ENCODE measurements around the gene NOTCH1. TPM values are rescaled to one million over a fixed set of nuclear protein-coding genes. Genes with fewer than 3 reads are reported as not detected.
"Not testable (repeated sequence)": the region's sequence is repeated elsewhere in the genome, so short reads cannot be mapped to it uniquely, and the experiment has no call there.

NOTCH1 gene
- total RNA-seq, 1 experiment from 2014 or later, result 17.7 TPM

DNA sequence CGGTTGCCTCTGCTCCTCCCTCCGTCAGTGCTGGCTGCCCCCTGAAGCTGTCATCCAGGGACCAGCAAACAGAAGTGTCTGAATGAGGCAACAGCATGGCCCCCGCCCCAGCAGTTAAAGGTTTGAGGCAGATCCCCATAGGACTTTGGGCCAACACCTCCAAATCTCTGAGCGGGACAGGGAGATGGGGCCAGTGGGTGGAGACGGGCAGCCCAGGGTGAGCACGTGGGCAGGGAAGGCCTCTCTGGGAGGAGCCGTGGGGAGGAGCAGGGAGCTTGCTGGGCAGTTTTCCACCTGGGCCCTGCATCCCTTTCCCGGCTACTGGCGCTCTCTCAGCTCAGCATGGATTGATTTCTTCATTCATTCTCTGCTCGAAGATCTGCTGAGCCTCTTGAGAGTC, 39.1 kb upstream of the NOTCH1 start:
- intact Hi-C loops (cut with micrococcal nuclease; ENCODE audit: unreplicated experiment), result no loop called here
- DNase-seq, result no peak
- TF ChIP-seq, protein P1, sequence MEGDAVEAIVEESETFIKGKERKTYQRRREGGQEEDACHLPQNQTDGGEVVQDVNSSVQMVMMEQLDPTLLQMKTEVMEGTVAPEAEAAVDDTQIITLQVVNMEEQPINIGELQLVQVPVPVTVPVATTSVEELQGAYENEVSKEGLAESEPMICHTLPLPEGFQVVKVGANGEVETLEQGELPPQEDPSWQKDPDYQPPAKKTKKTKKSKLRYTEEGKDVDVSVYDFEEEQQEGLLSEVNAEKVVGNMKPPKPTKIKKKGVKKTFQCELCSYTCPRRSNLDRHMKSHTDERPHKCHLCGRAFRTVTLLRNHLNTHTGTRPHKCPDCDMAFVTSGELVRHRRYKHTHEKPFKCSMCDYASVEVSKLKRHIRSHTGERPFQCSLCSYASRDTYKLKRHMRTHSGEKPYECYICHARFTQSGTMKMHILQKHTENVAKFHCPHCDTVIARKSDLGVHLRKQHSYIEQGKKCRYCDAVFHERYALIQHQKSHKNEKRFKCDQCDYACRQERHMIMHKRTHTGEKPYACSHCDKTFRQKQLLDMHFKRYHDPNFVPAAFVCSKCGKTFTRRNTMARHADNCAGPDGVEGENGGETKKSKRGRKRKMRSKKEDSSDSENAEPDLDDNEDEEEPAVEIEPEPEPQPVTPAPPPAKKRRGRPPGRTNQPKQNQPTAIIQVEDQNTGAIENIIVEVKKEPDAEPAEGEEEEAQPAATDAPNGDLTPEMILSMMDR (IDR thresholded peaks at IDR 0.05; ENCODE audit: unreplicated experiment), result no peak
- Mint-ChIP-seq H3K4me3 (ENCODE audit: low read depth, unreplicated experiment) (no peak overlapping the region), H3K27ac (ENCODE audit: unreplicated experiment) (no peak overlapping the region), H3K27me3 (ENCODE audit: unreplicated experiment) (peaks cover 19% of the 10 kb centered on the region), H3K4me1 (ENCODE audit: low read depth, unreplicated experiment) (peaks cover 3% of the 10 kb centered on the region), H3K9me3 (ENCODE audit: low read depth, unreplicated experiment) (no peaks in the 10 kb centered on the region), H3K36me3 (ENCODE audit: insufficient read depth, unreplicated experiment) (no peaks in the 10 kb centered on the region)
- CTCF ChIA-PET, result no interaction called here
- BruUV-seq (replicated peaks), result no TSS peak

DNA sequence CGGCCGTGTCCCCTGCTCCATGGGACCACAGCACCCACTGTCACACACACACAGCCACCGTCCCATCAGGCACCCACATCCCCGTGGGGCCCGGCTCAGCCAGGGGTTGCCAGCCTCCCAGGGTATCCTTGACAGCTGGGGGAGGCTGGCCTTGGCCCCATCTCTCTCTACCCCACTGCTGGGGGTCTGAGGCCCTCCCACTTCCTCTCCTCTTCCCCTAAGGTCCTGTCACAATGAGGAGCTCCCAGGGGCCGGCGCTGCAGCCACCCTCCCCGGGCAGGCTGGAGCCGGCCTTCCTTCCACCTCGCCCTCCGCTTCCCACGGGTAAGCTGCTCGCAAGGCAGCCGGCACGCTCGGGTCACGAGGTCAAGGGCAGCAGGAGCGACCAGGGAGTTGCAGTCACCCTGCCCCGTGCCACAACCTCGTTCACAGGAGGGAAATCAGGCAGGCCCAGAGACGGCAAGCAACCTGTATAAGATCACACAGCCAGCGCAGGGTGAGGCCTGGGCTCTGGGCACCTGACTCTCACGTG, 38.6 kb upstream of the NOTCH1 start:
- peaks cover 8% of the 10 kb centered on the region for H3K4me1 Mint-ChIP-seq (ENCODE audit: low read depth, unreplicated experiment)
- no peak for DNase-seq
- H3K36me3 Mint-ChIP-seq (ENCODE audit: insufficient read depth, unreplicated experiment), result no peaks in the 10 kb centered on the region
- no peaks in the 10 kb centered on the region for H3K9me3 Mint-ChIP-seq (ENCODE audit: low read depth, unreplicated experiment)
- H3K27me3 Mint-ChIP-seq (ENCODE audit: unreplicated experiment), result peaks cover 19% of the 10 kb centered on the region
- intact Hi-C loops (cut with micrococcal nuclease; ENCODE audit: unreplicated experiment), result no loop called here
- TF ChIP-seq, protein P1 (IDR thresholded peaks at IDR 0.05; ENCODE audit: unreplicated experiment), result no peak
- BruUV-seq (replicated peaks), result no TSS peak
- no peak overlapping the region for H3K27ac Mint-ChIP-seq (ENCODE audit: unreplicated experiment)
- no peak overlapping the region for H3K4me3 Mint-ChIP-seq (ENCODE audit: low read depth, unreplicated experiment)
- CTCF ChIA-PET, result no interaction called here

DNA sequence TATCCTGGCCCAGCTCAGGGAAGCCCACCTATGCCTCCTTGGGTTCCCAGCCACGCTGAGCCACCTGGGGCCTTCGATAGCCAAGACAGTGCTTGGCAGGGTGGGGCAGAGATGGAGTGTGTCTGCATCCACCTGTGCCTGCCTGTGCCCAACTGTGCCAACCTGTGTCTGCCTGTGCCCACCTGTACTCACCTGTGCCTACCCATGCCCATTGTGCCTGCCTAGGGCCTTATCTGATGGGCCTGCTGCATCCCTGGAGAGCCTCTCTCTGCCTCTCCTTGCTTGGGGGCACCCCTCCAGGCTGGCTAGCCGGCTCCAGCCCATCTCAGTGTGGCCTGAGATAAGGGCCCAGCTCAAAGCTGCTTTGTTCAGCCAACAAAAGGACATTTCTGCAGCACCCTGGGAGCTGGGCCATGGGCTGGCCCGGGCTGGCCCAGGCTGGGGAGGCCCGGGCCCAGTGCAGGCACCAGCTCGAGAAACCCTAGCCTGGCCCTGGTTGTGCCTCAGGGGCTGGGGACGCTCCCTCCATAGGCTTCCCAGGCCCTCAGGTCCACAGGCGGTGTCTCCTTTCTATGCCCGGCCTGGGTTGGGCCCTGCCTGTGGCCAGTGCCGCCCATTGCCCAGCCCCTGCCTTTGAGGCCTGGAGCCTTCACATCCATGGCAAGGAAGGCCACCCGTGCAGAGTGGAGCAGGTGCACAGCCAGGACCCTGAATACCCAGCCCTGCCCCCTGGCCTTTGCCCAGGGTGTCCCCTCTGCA, 37.3 kb upstream of the NOTCH1 start:
- H3K4me1 Mint-ChIP-seq (ENCODE audit: low read depth, unreplicated experiment), result peaks cover 14% of the 10 kb centered on the region
- TF ChIP-seq, protein P1 (IDR thresholded peaks at IDR 0.05; ENCODE audit: unreplicated experiment), result no peak
- no peak overlapping the region for H3K4me3 Mint-ChIP-seq (ENCODE audit: low read depth, unreplicated experiment)
- no peak for DNase-seq
- CTCF ChIA-PET, result no interaction called here
- intact Hi-C loops (cut with micrococcal nuclease; ENCODE audit: unreplicated experiment), result no loop called here
- H3K27ac Mint-ChIP-seq (ENCODE audit: unreplicated experiment), result no peak overlapping the region
- BruUV-seq (replicated peaks), result no TSS peak
- H3K36me3 Mint-ChIP-seq (ENCODE audit: insufficient read depth, unreplicated experiment), result peaks cover 5% of the 10 kb centered on the region
- peaks cover 13% of the 10 kb centered on the region for H3K27me3 Mint-ChIP-seq (ENCODE audit: unreplicated experiment)
- H3K9me3 Mint-ChIP-seq (ENCODE audit: low read depth, unreplicated experiment), result no peaks in the 10 kb centered on the region

DNA sequence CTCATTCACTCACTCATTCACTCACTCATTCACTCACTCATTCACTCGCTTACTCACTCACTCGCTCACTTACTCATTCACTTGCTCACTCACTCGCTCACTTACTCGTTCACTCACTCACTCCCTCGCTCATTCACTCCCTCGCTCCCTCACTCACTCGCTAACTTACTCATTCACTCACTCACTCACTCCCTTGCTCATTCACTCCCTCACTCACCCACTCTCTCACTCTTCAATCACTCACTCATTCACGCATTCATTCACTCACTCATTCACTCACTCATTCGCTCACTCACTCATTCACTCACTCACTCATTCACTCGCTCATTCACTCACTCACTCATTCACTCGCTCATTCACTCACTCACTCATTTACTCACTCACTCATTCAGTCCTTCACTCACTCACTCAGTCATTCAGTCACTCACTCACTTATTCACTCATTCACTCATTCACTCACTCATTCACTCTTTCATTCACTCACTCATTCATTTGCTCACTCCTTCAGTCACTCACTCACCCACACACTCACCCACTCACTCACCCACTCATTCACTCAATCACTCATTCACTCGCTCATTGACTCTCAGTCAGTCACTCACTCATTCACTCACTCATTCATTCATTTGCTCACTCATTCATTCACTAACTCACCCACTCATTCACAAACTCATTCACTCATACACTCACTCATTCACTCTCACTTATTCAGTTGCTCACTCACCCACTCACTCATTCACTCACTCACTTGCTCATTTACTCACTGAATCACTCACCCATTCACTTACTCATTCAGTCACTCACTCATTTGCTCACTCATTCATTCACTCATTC, 36.0 kb upstream of the NOTCH1 start:
- intact Hi-C loops (cut with micrococcal nuclease; ENCODE audit: unreplicated experiment), result no loop called here
- H3K4me3 Mint-ChIP-seq (ENCODE audit: low read depth, unreplicated experiment), result no peak overlapping the region
- TF ChIP-seq, protein P1 (IDR thresholded peaks at IDR 0.05; ENCODE audit: unreplicated experiment), result no peak
- no peaks in the 10 kb centered on the region for H3K9me3 Mint-ChIP-seq (ENCODE audit: low read depth, unreplicated experiment)
- peaks cover 5% of the 10 kb centered on the region for H3K36me3 Mint-ChIP-seq (ENCODE audit: insufficient read depth, unreplicated experiment)
- BruUV-seq (replicated peaks), result no TSS peak
- H3K27me3 Mint-ChIP-seq (ENCODE audit: unreplicated experiment), result peaks cover 13% of the 10 kb centered on the region
- H3K4me1 Mint-ChIP-seq (ENCODE audit: low read depth, unreplicated experiment), result peaks cover 14% of the 10 kb centered on the region
- DNase-seq, result no peak
- CTCF ChIA-PET, result no interaction called here
- no peak overlapping the region for H3K27ac Mint-ChIP-seq (ENCODE audit: unreplicated experiment)

DNA sequence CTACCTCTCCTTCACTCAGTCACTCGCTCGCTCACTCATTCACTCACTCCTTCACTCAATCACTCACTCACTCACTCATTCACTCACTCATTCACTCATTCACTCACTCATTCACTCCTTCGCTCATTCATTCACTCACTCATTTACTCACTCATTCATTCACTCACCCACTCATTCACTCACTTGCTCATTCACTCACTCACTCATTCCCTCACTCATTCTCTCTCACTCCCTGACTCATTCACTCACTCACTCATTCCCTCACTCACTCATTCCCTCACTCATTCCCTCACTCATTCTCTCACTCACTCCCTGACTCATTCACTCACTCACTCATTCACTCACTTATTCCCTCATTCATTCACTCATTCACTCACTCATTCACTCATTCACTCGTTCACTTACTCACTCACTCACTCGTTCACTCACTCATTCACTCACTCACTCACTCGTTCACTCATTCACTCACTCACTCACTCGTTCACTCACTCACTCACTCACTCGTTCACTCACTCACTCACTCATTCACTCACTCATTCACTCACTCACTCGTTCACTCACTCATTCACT, 33.9 kb upstream of the NOTCH1 start:
- H3K4me3 Mint-ChIP-seq (ENCODE audit: low read depth, unreplicated experiment); H3K36me3 Mint-ChIP-seq (ENCODE audit: insufficient read depth, unreplicated experiment); DNase-seq; intact Hi-C loops (cut with micrococcal nuclease; ENCODE audit: unreplicated experiment); H3K27ac Mint-ChIP-seq (ENCODE audit: unreplicated experiment); BruUV-seq (replicated peaks); H3K9me3 Mint-ChIP-seq (ENCODE audit: low read depth, unreplicated experiment): not testable (repeated sequence)
- CTCF ChIA-PET, result interaction anchor here (0.8 kb wide), 1 partner anchor 16 kb away, joined by 8 read pairs; no protein-coding TSS in a partner anchor
- H3K4me1 Mint-ChIP-seq (ENCODE audit: low read depth, unreplicated experiment), result peaks cover 21% of the 10 kb centered on the region
- H3K27me3 Mint-ChIP-seq (ENCODE audit: unreplicated experiment), result peaks cover 13% of the 10 kb centered on the region
